Immature natural killer cell (primary cell): ENCODE data around the gene PNPLA3. TPM values are rescaled to one million over a fixed set of nuclear protein-coding genes. Genes with fewer than 3 reads are reported as not detected.

ENCODE experiments used
- DNase-seq, 3 donors: peaks; one replicate each; pipeline ENCODE4 v3.0.0; 2022; ENCODE audit warnings: mixed read lengths in 1 of 3
- H3K27ac Mint-ChIP-seq, 6 donors: one replicate each; pipeline ENCODE4 v1.8.0; 2020; ENCODE audit warnings: mixed read lengths in 6 of 6, mild to moderate bottlenecking in 5 of 6, inconsistent platforms in 4 of 6, moderate library complexity in 3 of 6
- H3K27me3 Mint-ChIP-seq, 3 donors: one replicate each; pipeline ENCODE4 v1.8.0; 2020 to 2021; ENCODE audit warnings: low read depth in 3 of 3, mild to moderate bottlenecking in 3 of 3, mixed read lengths in 3 of 3, moderate library complexity in 3 of 3, inconsistent platforms in 1 of 3
- H3K36me3 Mint-ChIP-seq, 3 donors: one replicate each; pipeline ENCODE4 v1.8.0; 2020; ENCODE audit warnings: mixed read lengths in 3 of 3, inconsistent platforms in 2 of 3, mild to moderate bottlenecking in 2 of 3
- H3K4me1 Mint-ChIP-seq, 2 donors: one replicate each; pipeline ENCODE4 v1.8.0; 2020; ENCODE audit warnings: inconsistent platforms in 2 of 2, mild to moderate bottlenecking in 2 of 2, mixed read lengths in 2 of 2, moderate library complexity in 1 of 2
- H3K4me3 Mint-ChIP-seq, 5 donors: one replicate each; pipeline ENCODE4 v1.8.0; 2020; ENCODE audit warnings: mild to moderate bottlenecking in 5 of 5, mixed read lengths in 5 of 5, inconsistent platforms in 3 of 5, moderate library complexity in 3 of 5
- H3K9me3 Mint-ChIP-seq, 6 donors: one replicate each; pipeline ENCODE4 v1.8.0; 2020; ENCODE audit warnings: mild to moderate bottlenecking in 6 of 6, mixed read lengths in 6 of 6, inconsistent platforms in 4 of 6, moderate library complexity in 3 of 6
- polyA plus RNA-seq, 3 donors: library from polyadenylated mRNA; unstranded; fragments of 300-500 nt; fragmentation: Illumina TruSeq; gene quantifications; one replicate each; pipeline ENCODE4 v1.2.3, GENCODE V29; 2021

Gene PNPLA3
- polyA plus RNA-seq, 3 donors from 2014 or later: not detected

DNA sequence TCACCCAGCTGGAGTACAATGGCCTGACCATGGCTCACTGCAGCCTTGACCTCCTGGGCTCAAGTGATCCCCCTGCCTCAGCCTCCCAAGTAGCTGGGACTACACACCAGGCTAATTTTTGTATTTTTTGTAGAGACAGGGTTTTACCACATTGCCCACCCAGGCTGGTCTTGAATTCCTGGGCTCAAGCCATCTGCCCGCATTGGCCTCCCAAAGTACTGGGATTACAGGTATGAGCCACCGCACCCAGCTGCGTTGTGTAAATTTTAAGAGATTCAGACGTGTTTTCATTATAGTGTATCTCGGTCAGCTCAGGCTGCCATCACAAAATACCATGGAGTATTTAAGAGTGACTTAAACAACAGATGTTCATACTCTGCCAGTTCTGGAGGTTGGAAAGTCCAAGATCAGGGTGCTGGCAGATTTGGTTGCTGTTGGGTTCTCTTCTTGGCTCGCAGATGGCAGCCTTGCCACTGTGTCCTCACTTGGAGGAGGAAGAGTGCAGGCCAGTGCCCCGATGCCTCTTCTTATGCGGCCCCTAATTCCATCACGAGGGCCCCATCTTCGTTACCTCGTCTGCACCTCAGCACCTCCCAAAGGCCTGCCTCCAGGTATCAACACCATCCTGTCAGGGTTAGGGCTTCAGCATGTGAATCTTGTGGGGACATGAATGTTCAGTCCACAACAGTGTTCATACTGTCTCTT lies 67.9 kb downstream of the PNPLA3 start:
- H3K4me3 Mint-ChIP-seq: no peak overlapping the region
- H3K27ac Mint-ChIP-seq: peak overlapping the region in 2 of 6 donors; percentile 22 to 57
- no peaks in the 10 kb centered on the region for H3K9me3 Mint-ChIP-seq
- H3K4me1 Mint-ChIP-seq: peaks cover 23 to 34% of the 10 kb centered on the region in 2 donors
- peaks cover 0 to 6% (median 4%) of the 10 kb centered on the region in 3 donors for H3K27me3 Mint-ChIP-seq
- peaks cover 20 to 45% (median 22%) of the 10 kb centered on the region in 3 donors for H3K36me3 Mint-ChIP-seq
- DNase-seq: no peak

DNA sequence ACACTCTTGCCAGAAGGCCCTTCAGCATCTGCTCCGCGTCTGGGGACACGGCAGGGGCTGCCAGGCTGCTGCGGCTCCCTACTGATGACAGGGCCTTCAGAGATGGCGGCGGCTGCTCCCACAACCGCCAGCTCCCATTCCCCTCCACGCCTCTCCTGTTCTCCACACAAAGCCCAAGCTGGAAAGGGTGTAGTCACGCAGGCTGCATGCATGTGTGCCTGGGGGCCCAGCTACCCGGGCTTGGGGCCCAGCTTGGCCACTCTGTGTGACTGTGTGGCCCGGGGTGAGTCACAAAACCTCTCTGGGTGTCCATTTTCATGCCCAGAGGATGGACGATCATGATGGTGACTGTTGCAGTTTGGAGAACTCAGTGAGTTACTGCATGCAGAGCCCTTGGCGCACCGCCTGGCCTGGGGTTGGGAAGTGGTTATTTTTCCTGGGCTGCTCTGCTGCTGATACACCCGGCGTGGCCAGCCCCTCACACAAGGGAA lies 68.8 kb downstream of the PNPLA3 start:
- no peak for DNase-seq
- Mint-ChIP-seq H3K36me3 (peaks cover 15 to 36% (median 25%) of the 10 kb centered on the region in 3 donors), H3K27me3 (peaks cover 2 to 8% (median 4%) of the 10 kb centered on the region in 3 donors), H3K4me3 (no peak overlapping the region), H3K9me3 (no peaks in the 10 kb centered on the region), H3K27ac (no peak overlapping the region), H3K4me1 (peaks cover 25 to 40% of the 10 kb centered on the region in 2 donors)

GRCh38 chr22:43993072-43993760 lies 69.6 kb downstream of the PNPLA3 start:
- H3K4me3 Mint-ChIP-seq: peak overlapping the region in 2 of 5 donors; percentile 35 to 36
- DNase-seq: peak; percentile 40 to 59 (median 45)
- peaks cover 2 to 8% (median 4%) of the 10 kb centered on the region in 3 donors for H3K27me3 Mint-ChIP-seq
- peak overlapping the region in 3 of 6 donors; percentile 54 to 80 (median 65) for H3K27ac Mint-ChIP-seq
- H3K9me3 Mint-ChIP-seq: no peaks in the 10 kb centered on the region
- peaks cover 14 to 33% (median 27%) of the 10 kb centered on the region in 3 donors for H3K36me3 Mint-ChIP-seq
- H3K4me1 Mint-ChIP-seq: peaks cover 25 to 41% of the 10 kb centered on the region in 2 donors

- peak overlapping the region in 3 of 5 donors; percentile 21 to 43 (median 30) for H3K4me3 Mint-ChIP-seq
- H3K36me3 Mint-ChIP-seq: peaks cover 21 to 33% (median 22%) of the 10 kb centered on the region in 3 donors
- no peak for DNase-seq
- H3K9me3 Mint-ChIP-seq: no peaks in the 10 kb centered on the region
- H3K27ac Mint-ChIP-seq: peak overlapping the region in 3 of 6 donors; percentile 74 to 86 (median 81)
- peaks cover 25 to 41% of the 10 kb centered on the region in 2 donors for H3K4me1 Mint-ChIP-seq
- H3K27me3 Mint-ChIP-seq: peaks cover 2 to 8% (median 4%) of the 10 kb centered on the region in 3 donors
Observed at GRCh38 chr22:43994006-43994405, 70.4 kb downstream of the PNPLA3 start.

GRCh38 chr22:43994416-43994815 lies 70.8 kb downstream of the PNPLA3 start:
- H3K4me3 Mint-ChIP-seq: peak overlapping the region; percentile 4 to 95 (median 49)
- DNase-seq: no peak
- H3K9me3 Mint-ChIP-seq: no peaks in the 10 kb centered on the region
- peak overlapping the region; percentile 55 to 92 (median 87) for H3K27ac Mint-ChIP-seq
- peaks cover 22 to 34% (median 25%) of the 10 kb centered on the region in 3 donors for H3K36me3 Mint-ChIP-seq
- H3K27me3 Mint-ChIP-seq: peaks cover 2 to 9% (median 4%) of the 10 kb centered on the region in 3 donors
- peaks cover 25 to 41% of the 10 kb centered on the region in 2 donors for H3K4me1 Mint-ChIP-seq

DNA sequence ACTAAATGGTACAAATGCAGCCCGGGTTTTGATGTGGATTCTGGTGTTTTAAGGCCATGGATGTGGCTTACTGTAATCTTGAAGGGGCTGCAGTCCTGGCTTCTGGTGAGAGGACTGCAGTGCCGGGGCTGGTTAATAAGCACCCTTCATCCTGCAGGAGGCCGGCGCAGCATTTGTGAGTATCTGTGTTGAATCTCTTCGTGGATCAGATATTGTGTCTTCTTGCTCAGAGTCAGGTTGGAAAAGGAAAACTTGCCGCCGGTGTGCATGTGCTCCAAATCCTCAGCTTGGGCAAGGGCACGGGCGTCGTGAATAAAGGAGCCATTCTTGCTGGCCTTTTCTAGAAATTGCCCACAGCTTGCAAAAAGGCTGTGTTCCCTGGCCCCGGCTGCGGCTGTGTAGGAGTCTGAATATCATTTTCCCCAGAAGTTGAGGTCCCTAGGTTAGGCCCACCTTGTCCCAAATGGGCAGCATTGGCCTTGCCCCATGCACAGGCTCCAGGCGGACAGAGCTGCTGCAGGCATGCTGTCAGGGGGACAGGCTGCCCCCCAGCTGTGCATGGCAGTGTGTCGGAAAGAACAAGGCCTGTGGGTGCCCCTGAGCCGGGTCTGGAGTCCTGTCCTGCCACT lies 71.6 kb downstream of the PNPLA3 start:
- no peak for DNase-seq
- peaks cover 2 to 10% (median 4%) of the 10 kb centered on the region in 3 donors for H3K27me3 Mint-ChIP-seq
- peaks cover 22 to 28% (median 25%) of the 10 kb centered on the region in 3 donors for H3K36me3 Mint-ChIP-seq
- H3K9me3 Mint-ChIP-seq: no peaks in the 10 kb centered on the region
- H3K4me1 Mint-ChIP-seq: peaks cover 25 to 41% of the 10 kb centered on the region in 2 donors
- H3K27ac Mint-ChIP-seq: peak overlapping the region; percentile 86 to 93 (median 89)
- peak overlapping the region; percentile 86 to 95 (median 90) for H3K4me3 Mint-ChIP-seq

GRCh38 chr22:43995798-43996169 lies 72.2 kb downstream of the PNPLA3 start:
- peaks cover 25 to 41% of the 10 kb centered on the region in 2 donors for H3K4me1 Mint-ChIP-seq
- peaks cover 17 to 30% (median 25%) of the 10 kb centered on the region in 3 donors for H3K36me3 Mint-ChIP-seq
- peaks cover 2 to 10% (median 4%) of the 10 kb centered on the region in 3 donors for H3K27me3 Mint-ChIP-seq
- H3K27ac Mint-ChIP-seq: peak overlapping the region; percentile 86 to 94 (median 91)
- DNase-seq: no peak
- H3K4me3 Mint-ChIP-seq: peak overlapping the region; percentile 86 to 95 (median 90)
- H3K9me3 Mint-ChIP-seq: no peaks in the 10 kb centered on the region

GRCh38 chr22:43996170-43996980 lies 72.8 kb downstream of the PNPLA3 start:
- Mint-ChIP-seq H3K9me3 (no peaks in the 10 kb centered on the region), H3K4me1 (peaks cover 25 to 41% of the 10 kb centered on the region in 2 donors), H3K27me3 (peaks cover 2 to 10% (median 4%) of the 10 kb centered on the region in 3 donors), H3K4me3 (peak overlapping the region; percentile 86 to 95 (median 90)), H3K27ac (peak overlapping the region; percentile 86 to 94 (median 91)), H3K36me3 (peaks cover 17 to 31% (median 25%) of the 10 kb centered on the region in 3 donors)
- DNase-seq: peak; percentile 48 to 74 (median 60)

DNA sequence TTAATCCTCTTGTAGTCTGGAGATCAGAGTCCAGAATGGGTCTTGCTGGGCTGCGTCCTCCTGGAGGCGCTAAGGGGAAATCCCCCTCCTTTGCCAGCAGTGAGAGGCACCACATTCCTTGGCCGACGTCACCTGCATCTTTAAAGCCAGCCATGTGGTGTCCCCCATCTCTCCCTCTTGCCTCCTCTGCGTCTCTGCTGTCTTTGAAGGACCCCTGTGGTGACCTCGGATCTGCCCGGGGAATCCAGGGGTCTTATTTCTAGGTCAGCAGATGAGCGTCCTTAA lies 73.3 kb downstream of the PNPLA3 start:
- Mint-ChIP-seq H3K36me3 (peaks cover 14 to 27% (median 22%) of the 10 kb centered on the region in 3 donors), H3K4me3 (peak overlapping the region; percentile 28 to 95 (median 89)), H3K4me1 (peaks cover 25 to 41% of the 10 kb centered on the region in 2 donors), H3K27ac (peak overlapping the region; percentile 59 to 94 (median 90)), H3K9me3 (no peaks in the 10 kb centered on the region), H3K27me3 (peaks cover 2 to 10% (median 4%) of the 10 kb centered on the region in 3 donors)
- DNase-seq: no peak

Other genes starting within 250 kb of the PNPLA3 start
- under 1 TPM in 2 of 3 donors, not detected in 1; 0.04 to 0.18 TPM for gene EFCAB6, start 111.5 kb upstream of the PNPLA3 start, polyA plus RNA-seq
- not detected for gene SULT4A1, start 61.3 kb upstream of the PNPLA3 start, polyA plus RNA-seq
- not detected for gene PNPLA5, start 31.8 kb upstream of the PNPLA3 start, polyA plus RNA-seq
- gene SAMM50, start 31.6 kb downstream of the PNPLA3 start, polyA plus RNA-seq: 10 to 100 TPM; 80.6 to 88.8 (median 82.8) TPM
- gene PARVB, start 100.5 kb downstream of the PNPLA3 start, polyA plus RNA-seq: 1 to 10 TPM; 1.8 to 3.8 (median 2.7) TPM